HS-27A (cell line): ENCODE results near the gene CBFB.
A peak's percentile ranks its signal among the peaks of the same experiment; 100 is the strongest.
"Not testable (repeated sequence)": the region's sequence is repeated elsewhere in the genome, so short reads cannot be mapped to it uniquely, and the experiment has no call there.

Experiments
- DNase-seq: peaks from one replicate; pipeline ENCODE4 v3.0.0-alpha.2; 2012; ENCODE audit warnings: low read depth, missing footprints

The CBFB gene

DNA sequence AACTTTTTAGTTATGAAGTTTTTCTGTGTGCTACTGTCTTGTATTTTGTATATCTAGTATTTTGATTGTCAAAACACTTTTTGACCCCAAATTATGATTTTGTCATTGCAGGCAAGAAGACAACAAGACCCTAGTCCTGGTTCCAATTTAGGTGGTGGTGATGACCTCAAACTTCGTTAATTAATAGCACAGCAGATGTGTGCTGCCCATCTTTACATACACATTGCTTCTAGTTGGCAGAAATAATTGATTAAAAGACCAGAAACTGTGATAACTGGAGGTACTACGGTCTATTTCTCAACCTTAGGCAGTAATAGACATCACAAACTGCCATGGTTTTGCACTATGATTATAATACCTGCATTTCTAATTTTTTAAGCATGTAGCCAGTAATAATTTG, 69.7 kb downstream of the CBFB start:
- no peak for DNase-seq

DNA sequence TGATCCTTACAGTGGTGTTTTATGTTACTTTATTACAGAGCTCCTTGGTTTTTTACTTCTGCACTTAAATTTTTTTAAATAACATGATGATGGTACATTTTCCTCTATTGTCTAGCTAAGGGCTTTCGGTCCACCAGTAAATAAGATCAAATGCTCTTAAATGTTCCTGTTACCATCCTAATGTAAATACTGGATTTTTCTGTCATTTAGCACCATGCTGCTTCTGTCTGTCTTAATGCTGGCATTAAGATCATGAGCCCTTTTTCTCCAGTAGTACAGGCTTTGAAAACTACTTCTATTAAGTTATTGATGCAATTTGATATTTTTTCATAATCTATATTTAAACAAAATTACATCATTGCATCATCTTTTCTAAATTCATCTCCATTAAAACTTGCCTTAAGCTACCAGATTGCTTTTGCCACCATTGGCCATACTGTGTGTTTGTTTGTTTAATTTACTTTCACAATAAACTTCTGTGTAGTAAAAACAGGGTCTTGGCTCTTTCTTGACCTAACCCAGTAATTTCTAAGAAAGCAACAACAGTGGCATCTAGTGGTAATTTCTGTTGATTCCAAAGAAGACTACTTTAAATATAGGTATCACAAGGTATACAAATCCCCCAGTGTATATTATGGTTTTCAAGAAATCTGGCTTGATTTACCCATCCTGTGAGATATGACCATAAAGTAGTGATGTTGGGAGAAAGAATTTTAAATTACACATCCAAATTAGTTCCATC, 71.8 kb downstream of the CBFB start:
- no peak for DNase-seq

DNA sequence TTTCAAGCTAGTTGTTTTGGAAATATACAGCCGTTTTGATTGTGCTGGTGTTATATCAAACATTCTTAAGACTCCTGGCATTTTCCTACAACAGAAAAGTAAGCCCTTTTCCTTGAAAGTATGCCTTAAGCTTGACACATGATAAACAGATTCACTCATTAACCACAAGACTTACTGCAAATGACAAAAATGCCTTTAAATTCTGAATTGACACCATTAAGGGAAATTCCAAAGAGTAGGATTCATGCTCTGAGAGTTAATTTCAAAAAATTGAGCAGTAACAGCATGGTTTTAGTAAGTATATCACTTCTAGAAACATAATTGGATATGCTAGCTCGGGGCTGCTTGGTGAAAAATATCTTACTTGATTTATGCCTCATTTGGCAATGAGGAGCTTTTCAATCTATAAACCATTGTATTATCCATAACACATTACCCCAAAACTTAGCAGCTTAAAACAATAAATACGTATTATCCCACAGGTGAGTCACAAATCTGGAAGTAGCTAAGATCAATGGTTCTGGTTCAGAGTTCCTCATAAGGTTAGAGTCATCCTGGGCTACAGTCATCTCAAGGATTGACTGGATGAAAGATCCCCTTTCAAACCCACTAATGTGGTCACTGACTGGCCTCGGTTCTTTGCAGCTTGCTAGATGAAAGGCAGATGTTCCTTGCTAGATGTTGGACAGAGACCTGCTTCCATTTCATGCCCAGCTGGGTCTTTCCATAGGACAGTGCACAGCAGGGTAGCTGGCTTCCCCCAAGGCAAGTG, 72.5 kb downstream of the CBFB start:
- DNase-seq = no peak

DNA sequence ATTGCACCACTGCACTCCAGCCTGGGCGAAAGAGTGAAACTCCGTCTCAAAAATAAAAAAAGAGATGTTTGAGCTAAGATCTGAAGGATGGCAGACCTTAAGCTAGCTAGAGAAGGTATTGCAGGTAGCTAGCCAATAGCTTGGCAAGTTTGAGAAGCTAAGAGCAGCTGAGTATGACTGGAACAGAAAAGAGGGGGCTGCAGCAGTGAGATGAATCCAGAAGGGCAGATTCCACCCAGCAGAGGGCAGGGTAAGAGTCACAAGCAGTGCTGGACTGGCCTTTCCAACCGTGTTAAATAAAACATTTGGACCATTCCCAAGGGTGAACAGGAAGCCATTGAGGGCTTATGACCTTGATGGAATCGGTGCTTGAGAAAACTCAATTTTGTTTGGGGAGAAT, 75.1 kb downstream of the CBFB start:
- DNase-seq = no peak

DNA sequence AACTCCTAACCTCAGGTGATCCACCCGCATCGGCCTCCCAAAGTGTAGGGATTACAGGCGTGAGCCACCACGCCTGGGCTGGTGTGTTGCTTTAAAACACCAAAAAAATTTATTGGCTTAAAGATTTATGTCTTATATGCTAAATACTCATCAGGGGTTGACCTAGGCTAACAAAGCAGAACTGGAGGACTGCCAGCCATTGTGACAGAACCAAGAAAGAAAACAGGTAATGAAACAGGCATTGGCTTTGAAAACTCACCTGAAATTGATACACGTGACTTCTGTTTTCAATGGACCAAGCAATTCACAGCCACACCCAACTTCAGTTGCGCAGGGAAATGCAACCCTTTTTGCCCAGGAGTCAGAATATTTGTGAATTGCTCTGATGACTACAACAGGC, 75.9 kb downstream of the CBFB start:
- DNase-seq = no peak

DNA sequence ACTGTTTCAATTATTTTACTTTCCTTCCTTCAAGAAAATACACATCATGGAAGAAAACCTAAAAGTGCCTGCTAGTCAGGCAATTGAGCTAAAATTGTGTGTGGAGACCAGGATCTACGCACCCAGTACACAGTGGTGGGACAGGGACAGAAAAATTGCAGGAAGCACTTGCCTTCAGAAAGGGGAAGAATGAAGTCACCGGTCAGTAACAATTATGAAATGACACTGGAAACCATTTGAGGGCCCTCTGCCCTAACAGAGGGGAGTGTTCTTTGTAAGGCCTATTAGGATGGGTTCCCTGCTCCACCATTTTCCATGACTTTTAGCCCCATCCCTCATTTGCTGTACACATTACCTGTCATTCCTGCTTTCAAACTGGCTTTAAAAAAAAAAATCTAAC, 76.3 kb downstream of the CBFB start:
- DNase-seq = no peak

DNA sequence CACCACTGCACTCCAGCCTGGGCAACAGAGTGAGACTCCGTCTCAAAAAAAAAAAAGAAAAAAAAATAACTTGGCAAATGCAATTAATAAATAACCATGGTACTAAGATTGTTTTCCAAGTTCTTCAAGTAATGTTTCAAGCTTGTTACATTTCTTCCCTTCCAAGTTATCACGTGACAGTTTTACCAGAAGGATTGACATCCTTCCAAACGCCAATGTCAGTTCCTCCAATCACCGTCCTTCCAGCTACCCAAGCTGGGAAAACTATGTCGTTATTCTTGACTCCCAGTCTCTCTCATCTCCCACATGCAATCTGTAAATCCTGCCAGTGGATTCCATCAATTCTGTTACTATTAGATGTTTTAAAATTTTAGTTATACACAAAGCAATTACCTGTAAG, 76.9 kb downstream of the CBFB start:
- no peak for DNase-seq

DNA sequence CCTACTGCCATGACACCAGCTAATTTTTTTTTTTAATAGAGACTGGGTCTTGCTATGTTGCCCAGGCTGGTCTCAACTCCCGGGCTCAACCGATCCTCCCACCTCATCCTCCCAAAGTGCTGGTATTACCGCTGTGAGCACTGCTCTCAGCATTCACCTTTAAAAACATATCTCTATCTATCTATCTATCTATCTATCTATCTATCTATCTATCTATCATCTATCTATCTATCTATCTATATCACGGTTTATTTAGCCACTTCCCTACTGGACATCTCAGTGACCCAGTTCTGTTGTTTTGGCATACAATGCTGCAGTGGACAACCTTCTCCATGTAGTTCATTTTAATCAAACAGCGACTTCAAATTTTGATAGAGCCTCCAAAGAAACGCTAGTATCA, 79.5 kb downstream of the CBFB start:
- no peak for DNase-seq

DNA sequence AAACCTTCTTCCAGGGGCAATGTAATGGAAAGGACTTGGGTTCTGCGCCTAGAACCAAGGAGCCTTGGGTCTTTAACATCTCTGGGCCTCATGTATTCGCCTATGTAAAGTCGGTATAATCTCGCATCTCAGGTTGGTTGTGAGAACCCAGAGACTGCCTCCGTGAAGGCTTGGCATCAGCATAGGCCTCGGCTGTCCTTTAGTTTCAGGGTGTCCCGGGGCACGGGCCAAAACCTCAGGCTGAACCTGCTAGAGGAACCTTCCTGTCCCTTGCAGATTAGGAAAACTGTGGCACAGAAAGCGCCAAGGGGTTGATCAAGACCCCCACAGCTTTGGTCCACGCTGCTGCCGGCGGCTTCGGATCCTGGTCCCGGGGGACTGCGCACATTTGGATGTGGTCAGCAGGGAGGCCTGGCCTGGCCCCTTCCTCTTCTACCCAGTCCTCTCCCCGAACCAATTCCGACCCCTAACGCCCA, 80.0 kb downstream of the CBFB start:
- DNase-seq = no peak

DNA sequence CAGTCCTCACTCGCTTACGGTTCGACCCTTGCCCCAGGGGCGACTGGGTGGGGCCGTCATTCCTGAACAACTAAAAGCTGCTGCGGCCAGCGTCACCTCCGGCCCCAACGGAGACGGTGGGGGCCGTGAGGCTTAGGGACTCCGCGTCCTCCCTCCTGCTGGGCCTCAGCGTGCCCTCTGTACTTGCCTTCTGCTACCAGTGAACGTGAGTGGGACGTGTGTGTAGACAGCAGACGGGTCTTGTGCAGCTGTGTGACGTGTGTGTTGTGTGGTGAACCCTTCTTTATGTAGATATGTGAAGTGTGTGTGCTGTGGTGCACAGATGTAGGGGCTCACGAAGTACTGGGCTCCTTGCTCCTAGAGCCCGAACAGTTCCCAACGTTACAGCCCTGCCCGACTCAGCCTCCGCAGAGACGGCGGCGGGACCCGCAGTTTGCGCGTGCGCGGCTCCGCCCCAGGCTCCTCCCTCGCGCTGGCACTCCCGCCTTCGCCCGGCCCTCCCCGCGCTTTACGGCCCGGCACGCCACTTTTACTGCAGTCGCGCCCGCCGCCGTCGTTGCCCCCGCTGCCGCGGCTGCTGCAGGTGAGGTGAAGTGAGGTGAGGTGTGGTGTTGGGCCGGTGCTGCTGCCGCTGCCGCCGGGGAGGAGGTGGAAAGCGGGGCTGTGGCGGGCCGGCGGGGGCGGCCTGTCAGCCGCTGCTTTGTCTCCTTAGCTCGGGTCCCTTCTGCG, 80.6 kb downstream of the CBFB start, which contains the start of gene PHAF1:
PHAF1 (plus strand) TSS at position 535 of the 729 bp plus-strand sequence. CDS start 235 bp downstream, outside the sequence.
- DNase-seq = peak; percentile 67

DNA sequence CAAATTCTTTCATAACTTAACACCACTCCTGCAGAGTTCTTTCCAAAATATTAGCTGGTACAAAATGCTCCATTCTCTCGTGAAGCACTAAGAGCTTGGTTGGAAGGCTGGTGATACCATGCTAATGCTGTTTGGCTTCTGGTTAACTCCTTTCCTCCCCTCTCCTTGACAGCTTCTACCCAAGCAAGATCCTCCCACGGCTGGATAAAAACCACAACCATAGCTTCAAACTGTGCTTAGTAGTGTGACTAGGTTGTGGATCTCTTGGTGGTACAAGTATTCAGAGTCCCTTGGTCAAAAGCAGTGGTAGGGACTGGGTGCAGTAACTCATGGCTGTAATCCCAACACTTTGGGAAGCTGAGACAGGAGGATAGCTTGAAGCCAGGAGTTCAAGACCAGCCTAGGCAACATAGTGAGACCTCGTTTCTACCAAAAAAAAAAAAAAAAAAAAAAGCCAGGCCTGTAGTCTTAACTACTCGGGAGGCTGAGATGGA, 83.0 kb downstream of the CBFB start:
- no peak for DNase-seq

DNA sequence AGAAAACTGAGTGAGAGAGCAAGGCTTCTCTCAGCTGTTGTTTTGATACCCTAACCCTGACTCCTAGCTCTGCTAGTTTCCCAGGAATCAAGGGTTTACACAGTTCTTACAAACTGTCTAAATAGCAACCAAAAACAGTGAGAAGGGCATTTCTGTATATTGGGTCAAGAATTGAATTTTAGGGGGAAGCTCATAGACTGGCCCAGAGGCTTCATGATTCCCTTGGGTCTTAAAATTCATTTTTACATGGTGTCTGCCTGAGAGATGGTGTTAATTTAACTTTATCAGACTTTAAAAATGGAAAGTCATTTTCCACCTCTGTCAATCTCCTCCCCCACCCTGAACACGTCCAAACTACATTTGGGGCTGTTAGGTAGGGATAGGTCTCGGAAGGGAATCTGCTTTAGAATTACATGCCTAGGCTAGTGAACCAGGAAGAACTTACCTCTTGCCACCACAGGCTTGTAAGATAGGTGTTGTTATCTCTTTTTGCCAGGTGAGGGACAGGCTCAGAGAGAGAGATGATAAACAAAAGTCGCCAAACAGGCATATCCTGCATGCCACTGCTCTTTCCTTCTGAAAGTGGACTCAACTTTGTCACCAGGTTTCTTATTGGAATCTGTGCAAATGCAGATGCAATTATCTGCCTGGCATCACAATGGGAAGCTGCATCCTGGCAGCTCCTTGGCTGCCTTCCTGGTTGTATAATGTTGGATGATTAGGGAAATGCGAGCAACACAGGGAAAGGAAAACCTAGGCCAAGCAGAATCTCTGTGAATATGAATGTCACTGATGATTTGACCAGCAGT, 83.8 kb downstream of the CBFB start:
- no peak for DNase-seq

DNA sequence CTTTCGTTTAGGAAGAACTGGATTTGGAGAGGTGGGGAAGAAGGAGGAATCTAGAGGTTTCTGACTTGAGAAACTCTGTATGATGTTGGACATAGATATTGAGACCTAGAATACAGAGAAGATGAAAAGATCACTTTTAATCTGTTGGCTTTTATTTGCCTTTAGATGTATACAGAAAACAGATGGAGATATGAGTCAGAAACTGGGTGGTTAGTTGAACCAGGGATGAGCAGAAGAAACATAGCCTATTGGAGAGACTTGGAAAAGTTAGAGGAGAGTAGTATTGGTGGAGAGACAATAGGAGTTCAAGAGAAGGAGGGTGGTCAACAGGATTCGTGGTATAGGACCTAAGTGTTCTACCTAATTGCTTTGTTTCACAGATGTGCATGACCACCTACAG, 85.8 kb downstream of the CBFB start:
- no peak for DNase-seq

DNA sequence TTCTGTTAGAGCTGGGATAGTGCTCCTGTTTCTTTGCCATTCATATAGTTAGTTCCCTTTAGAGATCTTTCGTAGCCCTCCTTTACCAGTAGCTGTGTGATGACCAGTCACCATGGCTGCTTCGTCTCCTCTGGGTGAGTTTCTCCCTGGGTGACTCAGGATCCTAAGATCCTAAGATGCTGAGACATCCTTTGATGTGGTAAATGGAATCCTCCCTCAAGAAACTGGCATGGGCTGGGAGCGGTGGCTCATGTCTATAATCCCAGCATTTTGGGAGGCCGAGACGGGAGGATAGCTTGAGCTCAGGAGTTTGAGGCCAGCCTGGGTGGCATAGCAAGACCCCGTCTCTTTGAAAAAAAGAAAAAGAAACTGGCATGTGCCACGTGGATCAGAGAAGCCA, 86.7 kb downstream of the CBFB start:
- DNase-seq = peak; percentile 76

DNA sequence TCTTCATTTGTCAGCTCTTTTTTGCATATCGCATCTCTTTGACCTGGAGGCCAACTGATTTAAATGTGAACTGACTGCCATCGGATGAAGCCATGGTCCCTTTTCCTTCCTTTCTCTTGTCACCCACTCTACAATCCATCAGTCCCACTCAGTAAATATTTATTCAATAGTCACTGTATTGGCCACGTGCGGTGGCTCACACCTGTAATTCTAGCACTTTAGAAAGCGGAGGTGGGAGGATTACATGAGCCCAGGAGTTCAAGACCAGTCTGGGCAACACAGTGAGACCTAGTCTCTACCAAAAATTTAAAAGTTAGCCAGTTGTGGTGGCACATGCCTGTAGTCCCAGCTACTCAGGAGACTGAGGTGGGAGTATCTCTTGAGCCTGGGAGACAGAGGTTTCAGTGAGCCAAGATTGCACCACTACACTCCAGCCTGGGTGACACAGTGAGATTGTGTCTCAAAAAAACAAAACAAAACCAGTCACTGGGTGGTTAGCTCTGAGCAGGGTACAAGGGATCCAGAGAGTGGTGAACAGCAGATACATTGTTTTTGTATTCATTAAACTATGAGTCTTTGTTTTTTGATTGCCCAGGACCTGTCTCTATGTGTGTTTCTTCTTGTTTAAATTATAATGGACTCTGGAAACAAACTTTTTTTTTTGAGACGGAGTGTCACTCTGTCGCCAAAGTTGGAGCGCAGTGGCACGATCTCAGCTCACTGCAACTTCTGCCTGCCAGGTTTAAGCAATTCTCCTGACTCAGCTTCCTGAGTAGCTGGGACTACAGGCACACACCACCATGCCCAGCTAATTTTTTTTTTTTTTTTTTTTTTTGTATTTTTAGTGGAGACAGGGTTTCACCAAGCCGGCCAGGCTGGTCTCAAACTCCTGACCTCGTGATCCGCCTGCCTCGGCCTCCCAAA, 87.7 kb downstream of the CBFB start:
- no peak for DNase-seq

DNA sequence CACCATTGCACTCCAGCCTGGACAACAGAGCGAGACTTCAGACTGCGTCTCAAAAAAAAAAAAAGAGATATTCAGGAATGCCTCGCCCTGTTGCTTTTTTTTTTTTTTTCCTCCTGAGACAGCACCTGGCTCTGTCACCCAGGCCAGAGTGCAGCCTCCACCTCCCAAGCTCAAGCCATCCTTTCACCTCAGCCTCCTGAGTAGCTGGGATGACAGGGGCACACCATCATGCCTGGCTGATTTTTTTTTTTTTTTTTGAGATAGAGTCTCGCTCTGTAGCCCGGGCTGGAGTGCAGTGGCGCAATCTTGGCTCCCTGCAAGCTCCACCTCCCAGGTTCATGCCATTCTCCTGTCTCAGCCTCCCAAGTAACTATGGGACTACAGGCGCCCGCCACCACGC, 88.8 kb downstream of the CBFB start:
- no peak for DNase-seq

DNA sequence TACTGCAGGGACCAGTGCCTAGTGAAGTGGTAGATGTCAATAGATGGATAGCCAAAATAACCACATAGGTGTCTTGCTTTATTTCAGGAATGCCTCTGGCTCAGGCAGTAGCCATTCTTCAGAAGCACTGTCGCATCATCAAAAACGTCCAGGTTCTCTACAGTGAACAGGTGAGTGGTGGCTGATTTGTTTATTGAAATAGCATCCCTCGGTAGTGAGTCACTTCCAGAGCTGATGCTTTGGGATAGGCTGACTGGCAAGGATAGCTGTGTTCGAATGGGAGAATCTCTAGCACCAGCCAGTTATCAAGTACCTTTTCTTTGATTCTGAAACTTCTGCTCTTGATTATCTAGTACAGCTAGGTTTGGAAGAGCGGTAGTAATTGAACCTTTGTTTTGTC, 91.1 kb downstream of the CBFB start:
- no peak for DNase-seq

DNA sequence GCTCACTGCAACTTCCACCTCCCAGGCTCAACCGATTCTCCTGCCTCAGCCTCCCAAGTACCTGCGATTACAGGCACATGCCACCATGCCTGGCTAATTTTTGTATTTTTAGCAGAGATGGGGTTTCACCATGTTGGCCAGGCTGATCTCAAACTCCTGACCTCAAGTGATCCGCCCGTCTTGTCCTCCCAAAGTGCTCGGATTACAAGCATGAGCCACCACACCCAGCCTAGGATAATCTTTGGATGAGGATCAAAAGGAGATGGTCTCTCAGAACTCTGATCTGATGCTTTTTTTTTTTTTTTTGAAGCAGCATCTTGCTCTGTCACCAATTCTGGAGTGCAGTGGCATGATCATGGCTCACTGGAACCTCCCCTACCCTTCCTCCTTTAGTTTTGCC, 93.8 kb downstream of the CBFB start:
- not testable (repeated sequence) for DNase-seq

DNA sequence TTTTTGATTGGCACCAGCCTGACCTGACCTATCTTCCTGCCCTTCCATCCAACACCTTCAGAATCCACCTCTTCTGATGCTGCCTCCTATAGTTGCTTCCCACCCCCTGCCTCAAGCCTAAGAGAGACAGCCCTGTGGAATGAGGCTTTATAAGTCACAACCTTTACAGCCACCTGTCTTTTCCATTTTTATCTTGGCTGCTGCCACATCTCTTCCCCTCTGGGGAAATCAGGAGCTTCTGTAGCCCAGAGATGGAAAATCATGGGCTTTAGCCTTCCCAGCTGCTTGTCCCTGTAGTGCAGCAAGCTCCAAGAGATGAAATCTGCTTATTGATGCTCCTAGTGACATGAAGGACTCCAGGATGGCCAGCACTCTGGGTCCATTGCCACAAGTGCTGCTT, 99.5 kb downstream of the CBFB start:
- no peak for DNase-seq

DNA sequence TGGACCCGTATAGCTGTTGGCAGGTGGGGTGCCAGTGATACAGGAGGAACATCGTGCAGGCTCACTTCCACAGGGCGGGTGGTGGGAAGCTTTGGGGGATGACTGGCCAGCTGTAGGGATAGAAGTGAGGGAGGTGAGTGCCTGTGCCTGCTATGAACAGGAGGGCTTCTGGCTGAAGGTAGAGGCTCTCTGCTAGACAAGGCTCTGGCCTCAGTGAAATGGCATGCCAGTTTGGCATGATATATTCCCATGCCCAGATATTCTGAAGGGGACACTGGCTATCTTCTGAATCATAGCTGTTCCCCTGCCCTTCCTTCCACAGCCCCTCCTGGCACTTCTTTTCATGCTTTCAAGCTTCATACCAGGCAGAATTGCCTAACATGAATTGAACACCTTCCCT, 99.9 kb downstream of the CBFB start:
- no peak for DNase-seq

DNA sequence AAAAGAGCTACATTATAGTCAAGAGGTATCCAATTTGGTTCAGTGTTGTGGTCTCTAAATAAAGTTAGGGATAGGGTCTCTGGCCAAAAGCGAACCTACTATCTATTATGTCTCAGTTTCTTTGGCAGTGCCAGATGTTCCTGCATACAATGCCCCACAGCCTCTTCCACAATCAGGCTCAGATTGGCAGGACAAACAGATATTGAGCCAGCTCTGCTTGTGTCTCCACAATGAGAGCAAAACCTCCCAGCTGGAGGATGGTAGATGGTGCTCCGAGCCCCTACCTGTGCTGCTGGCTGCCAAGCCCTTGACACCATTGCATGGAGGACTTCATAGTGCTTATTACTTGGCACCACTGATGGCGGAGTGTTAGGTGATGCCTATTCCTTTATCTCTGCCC, 100.5 kb downstream of the CBFB start:
- no peak for DNase-seq
